CD4-positive, alpha-beta T cell treated with Interleukin-4 for 4 hours (primary cell): Measurements from ENCODE around the gene TJP3.
"Not testable (repeated sequence)": the region's sequence is repeated elsewhere in the genome, so short reads cannot be mapped to it uniquely, and the experiment has no call there.

Source experiments
- DNase-seq: peaks from one replicate; pipeline ENCODE4 v3.0.0-alpha.2; 2020

Gene TJP3

DNA sequence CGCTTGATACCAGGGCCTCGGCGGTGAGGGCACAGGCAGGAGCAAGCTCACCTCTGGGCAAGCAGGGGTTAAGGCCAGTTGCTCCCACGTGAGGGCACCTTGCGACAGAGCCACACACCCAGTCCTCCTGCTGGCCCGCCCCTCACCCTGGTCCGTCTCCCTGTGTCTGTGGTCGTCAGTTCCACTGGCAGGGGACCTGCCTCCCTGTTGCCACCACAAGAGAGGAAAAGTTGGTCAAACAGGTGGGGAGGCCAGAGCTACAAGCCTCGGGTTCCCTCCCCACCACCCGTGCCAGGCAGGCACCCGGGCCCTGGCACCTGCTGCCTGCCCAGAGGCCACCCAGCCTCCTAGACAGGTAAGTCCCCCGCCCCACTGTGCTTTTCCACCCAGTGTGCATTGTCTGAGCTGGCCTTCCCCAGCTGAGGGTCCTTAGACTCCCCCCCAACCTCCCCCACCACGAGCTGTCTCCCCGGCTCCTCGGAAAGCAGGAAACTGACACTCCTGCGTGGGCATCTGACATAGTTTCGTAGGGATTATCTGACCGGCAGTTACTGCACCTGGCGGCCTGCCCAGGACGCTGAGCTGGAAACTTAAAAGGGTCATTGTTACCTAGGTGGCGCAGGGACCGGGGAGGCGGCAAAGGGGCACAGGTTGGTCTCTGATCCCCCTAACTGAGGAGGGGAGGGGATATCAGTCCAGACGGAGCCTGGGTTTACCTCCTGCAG is at the start of gene TJP3:
Gene TJP3 (plus strand): TSS at position 178 of the 725 bp plus-strand sequence. CDS start 20,049 bp downstream, outside the sequence.
- DNase-seq, result no peak

- no peak for DNase-seq
These were observed 49.1 kb upstream of the TJP3 start for GRCh38 chr19:3658870-3659745.

DNA sequence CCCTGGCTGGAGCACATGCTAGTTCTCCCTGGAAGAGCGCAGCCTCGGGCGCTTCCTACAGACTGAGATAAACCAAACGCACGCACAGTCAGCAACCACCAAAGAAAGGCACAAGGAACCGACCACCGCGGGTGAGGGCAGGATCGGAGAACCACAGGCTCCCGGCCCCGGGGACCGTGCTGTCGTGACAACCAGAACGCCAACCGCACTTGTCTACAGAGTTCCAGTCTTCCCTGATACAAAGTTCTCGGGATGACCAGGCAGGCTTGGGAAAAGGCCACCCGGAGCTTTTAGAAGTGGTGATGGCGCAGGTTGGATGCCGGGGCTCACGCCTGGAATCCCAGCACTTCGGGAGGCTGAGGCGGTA is 48.5 kb upstream of the TJP3 start:
- DNase-seq, result no peak

- no peak for DNase-seq
These were observed 47.5 kb upstream of the TJP3 start for GRCh38 chr19:3660493-3661219.

DNA sequence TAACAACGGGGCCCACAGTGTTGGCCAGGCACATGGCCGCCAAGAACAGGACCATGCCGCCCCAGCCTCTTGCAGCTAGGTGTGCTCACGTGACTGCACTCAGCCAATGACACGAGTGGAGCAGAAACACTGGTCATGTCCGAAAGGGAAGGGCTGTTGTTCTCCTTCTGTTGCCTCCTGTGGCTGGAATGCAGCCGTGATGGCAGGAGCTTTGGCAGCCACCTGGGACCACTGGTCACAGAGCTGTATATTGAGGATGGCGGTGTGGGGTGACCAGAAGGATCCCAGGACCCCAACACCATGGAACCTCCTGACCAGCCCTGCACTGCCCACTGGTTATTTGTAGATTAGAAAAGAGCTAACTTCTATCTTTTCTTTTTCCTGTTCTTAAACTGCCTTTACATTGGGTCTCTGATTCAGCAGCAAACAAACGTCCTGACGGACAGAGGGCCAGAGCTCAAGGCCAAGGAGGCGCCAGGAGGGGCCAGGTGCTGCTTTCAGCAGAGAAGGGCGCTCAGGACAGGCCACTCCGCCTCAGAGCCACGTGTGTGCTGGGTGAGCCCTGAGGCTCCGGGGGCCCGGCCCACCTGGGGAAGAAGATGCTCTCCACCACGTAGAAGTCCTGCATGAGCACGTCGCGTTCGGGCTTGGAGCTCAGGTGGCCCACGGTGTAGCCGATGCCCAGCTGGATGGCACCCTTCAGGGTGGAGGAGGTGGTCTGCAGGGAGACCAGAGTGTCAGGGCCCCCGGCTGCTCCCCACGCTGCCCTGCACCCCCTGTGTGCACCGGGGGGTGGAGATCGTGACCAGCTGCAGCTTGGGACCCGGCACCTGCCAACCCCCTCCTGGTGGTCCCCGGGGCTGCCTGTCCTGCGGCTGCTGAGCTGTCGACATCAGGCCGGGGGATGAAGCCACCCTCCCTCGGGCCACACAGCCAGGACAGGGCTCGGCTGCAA is 46.6 kb upstream of the TJP3 start:
- no peak for DNase-seq

GRCh38 chr19:3663838-3664237 is 44.3 kb upstream of the TJP3 start:
- no peak for DNase-seq

DNA sequence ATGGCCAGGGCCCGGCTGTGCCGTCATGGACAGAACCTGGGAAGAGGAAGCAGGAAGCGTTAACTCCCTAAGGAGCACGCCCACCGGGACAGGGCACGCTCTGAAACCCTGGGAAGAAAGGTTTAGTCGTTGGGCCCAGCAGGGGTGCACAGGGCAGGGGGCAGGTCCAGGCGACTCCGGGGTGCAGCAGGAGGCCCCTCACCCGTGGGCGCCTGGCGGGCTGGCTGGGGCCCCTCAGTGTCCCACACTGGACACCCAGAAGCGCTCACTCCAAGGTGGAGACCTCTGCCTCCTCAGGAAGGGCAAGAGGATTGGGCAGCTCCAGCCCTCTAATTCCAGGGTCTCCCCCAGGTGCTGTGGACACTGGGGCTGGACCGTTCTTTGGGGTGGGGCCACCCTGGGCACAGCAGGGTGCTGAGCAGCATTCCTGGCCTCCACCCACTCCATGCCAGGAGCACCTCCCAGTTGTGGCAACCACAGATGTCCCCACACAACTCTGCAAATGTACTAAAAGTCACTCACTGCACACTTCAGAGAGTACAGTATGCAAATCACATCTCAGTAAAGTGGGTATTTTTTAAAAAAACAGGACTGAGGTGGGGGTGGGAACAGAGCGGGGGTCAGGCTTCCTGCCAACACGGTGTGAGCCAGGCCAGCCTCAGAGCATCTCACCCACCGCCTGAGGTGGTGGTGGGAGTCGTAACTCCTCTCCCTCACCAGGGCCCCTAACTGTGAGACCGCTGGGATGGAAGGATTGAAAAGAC is 43.1 kb upstream of the TJP3 start:
- DNase-seq, result no peak

- peak; percentile 62 for DNase-seq
These were observed 42.3 kb upstream of the TJP3 start for GRCh38 chr19:3665681-3666544.

GRCh38 chr19:3666545-3666856 is 41.7 kb upstream of the TJP3 start:
- not testable (repeated sequence) for DNase-seq

- DNase-seq, result no peak
These were observed 41.0 kb upstream of the TJP3 start for GRCh38 chr19:3667037-3667638.

DNA sequence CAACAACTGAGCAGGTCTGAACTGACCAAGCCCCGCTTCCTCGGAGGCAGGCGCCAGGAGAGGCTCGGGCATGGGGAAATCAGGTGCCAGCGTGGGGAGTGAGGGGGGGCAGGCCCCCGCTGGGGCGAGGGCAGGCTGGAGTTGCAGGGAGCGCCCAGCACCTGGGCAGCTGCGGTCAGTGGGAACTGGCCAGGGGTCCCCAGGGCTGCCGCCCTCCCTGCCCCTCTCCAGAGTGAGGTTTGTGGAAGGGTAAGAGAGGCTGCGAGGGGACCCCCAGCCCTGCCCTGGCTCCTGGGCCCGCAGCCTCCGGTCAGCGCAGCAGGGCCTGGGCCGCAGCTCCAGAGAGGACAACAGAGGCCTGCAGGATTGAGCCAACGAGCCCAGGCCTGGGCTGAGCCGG is 40.4 kb upstream of the TJP3 start:
- no peak for DNase-seq

GRCh38 chr19:3668331-3669081 is 39.7 kb upstream of the TJP3 start:
- DNase-seq, result no peak

GRCh38 chr19:3669082-3669946 is 38.9 kb upstream of the TJP3 start:
- DNase-seq, result no peak

GRCh38 chr19:3669947-3670795 is 38.0 kb upstream of the TJP3 start:
- DNase-seq, result no peak

DNA sequence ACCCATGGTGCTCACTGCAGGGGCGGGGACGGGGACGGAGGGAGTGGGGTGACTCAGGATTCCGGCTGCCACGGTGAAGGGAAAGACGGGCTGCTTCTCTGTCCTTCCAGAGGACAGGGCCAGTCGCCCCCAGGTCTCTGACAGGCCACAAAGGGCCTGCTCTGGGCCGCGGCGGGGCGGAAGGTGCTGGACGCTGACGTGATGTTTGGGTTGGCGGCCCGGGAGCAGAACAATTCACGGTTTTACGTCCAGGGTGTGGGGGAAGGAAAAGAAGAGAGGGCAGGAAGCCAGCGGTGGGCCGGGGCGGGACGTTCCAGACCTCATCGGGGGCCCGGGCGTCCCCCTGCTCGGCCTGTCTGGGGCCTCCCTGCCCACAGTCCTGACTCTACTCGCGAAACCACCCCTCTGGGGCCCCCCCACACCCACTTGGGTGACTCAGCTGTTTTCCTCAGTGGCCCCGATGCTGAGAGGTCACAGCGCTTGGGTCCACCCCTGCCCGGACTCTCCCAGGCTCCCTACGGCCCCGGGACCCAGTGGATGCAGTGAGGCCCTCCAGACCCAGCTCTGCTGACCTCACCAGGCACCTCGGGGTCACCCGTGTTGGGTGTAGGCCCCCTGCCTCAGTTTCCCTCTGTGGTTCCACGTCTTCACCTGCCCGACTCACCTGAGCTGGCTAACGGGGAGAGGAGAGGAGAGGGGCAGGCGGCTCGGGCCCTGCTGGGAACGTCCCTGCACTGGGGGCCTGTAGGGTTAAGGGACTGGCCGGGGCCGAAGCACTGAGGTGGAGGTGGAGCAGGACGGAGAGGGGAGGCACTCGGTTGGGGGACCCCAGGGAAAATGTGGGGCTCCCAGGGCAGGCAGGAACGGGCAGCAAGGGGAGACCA is 37.1 kb upstream of the TJP3 start:
- peak; percentile 18 for DNase-seq
